Activated B cell treated with CpG ODN at 0.5 μM for 24 hours (primary cell): ENCODE data around the gene MCOLN3. TPM values are rescaled to one million over a fixed set of nuclear protein-coding genes. Genes with fewer than 3 reads are reported as not detected.
A peak's percentile ranks its signal among the peaks of the same experiment; 100 is the strongest.

Experiments used
- ATAC-seq: fragments of 200-7000 bp; cut with Tn5 transposase; one replicate; pipeline ENCODE4 v1.10.0; 2021; ENCODE audit warnings: low read depth, mild to moderate bottlenecking, moderate library complexity
- CTCF ChIA-PET: fragments of 350-600 bp; sonication (Branson Sonifier 250); formaldehyde crosslinking; loops from one replicate; lab custom pipeline; 2021; ENCODE audit warnings: antibody characterized with exemption; lab: Charles Lee
- POLR2A ChIA-PET: fragments of 350-600 bp; sonication (Branson Sonifier 250); formaldehyde crosslinking; loops from one replicate; lab custom pipeline; 2021; ENCODE audit warnings: antibody characterized with exemption; lab: Charles Lee
- DNase-seq: peaks from one replicate; pipeline ENCODE4 v3.0.0; 2022
- H3K27ac Mint-ChIP-seq: one replicate; pipeline ENCODE4 v1.8.0; 2020; ENCODE audit warnings: mixed read lengths
- H3K27me3 Mint-ChIP-seq: one replicate; pipeline ENCODE4 v1.8.0; 2021; ENCODE audit warnings: mixed read lengths
- H3K36me3 Mint-ChIP-seq: one replicate; pipeline ENCODE4 v1.8.0; 2021; ENCODE audit warnings: low read depth, mixed read lengths
- H3K4me1 Mint-ChIP-seq: one replicate; pipeline ENCODE4 v1.8.0; 2021; ENCODE audit warnings: mixed read lengths
- H3K4me3 Mint-ChIP-seq: one replicate; pipeline ENCODE4 v1.8.0; 2020; ENCODE audit warnings: mild to moderate bottlenecking, mixed read lengths
- H3K9me3 Mint-ChIP-seq: one replicate; pipeline ENCODE4 v1.8.0; 2020; ENCODE audit warnings: mixed read lengths
- intact Hi-C: fragments of 100-400 bp; cut with micrococcal nuclease; formaldehyde crosslinking; loops from one replicate; pipeline ENCODE4 v1.15.1; 2024
- total RNA-seq: library from RNA; stranded (reverse); gene quantifications from 2 replicates; pipeline ENCODE4 v1.2.3, GENCODE V29; 2022
- TF ChIP-seq, protein P1 (sequence below): fragments of 200-600 bp; IDR thresholded peaks from one replicate; pipeline ENCODE4 v1.8.0; 2022; ENCODE audit warnings: antibody characterized with exemption, mild to moderate bottlenecking

MCOLN3 gene
- total RNA-seq, 1 donor from 2014 or later = 0.16 TPM

GRCh38 chr1:84982395-84982794 lies 65.9 kb downstream of the MCOLN3 start:
- Mint-ChIP-seq H3K36me3 (peaks cover 49% of the 10 kb centered on the region), H3K27me3 (no peaks in the 10 kb centered on the region), H3K4me3 (no peak overlapping the region), H3K27ac (no peak overlapping the region), H3K4me1 (peaks cover 53% of the 10 kb centered on the region), H3K9me3 (peaks cover 7% of the 10 kb centered on the region)
- POLR2A ChIA-PET = no interaction called here
- ATAC-seq = no peak
- TF ChIP-seq, protein P1, sequence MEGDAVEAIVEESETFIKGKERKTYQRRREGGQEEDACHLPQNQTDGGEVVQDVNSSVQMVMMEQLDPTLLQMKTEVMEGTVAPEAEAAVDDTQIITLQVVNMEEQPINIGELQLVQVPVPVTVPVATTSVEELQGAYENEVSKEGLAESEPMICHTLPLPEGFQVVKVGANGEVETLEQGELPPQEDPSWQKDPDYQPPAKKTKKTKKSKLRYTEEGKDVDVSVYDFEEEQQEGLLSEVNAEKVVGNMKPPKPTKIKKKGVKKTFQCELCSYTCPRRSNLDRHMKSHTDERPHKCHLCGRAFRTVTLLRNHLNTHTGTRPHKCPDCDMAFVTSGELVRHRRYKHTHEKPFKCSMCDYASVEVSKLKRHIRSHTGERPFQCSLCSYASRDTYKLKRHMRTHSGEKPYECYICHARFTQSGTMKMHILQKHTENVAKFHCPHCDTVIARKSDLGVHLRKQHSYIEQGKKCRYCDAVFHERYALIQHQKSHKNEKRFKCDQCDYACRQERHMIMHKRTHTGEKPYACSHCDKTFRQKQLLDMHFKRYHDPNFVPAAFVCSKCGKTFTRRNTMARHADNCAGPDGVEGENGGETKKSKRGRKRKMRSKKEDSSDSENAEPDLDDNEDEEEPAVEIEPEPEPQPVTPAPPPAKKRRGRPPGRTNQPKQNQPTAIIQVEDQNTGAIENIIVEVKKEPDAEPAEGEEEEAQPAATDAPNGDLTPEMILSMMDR = no peak
- no peak for DNase-seq
- CTCF ChIA-PET = interaction anchor here (1.5 kb wide), 1 partner anchor 37 kb away, joined by 4 read pairs; no protein-coding TSS in a partner anchor
- intact Hi-C loops = no loop called here

DNA sequence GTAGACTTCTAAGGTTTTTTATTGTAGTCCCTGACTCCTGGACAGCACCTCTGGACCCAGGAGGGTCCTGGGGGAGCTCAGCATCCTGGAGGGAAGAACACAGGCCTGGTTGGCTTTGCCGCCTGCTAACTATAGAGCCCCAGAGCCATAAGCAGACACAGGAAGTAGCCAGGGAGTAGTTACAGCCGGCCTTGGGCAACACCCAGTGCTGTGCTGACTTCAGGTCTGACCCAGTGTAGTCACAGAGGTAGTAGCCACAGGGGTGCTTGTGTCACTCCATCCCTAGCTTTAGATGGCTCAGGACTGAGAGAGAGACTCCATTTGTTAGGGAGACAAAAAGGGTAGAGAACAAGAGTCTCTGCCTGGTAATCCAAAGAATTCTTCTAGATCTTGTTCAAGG lies 73.3 kb downstream of the MCOLN3 start:
- ATAC-seq = no peak
- CTCF ChIA-PET = interaction anchor here (1.9 kb wide), 1 partner anchor 30 kb away, joined by 6 read pairs; no protein-coding TSS in a partner anchor
- H3K9me3 Mint-ChIP-seq = peaks cover 8% of the 10 kb centered on the region
- no peak for DNase-seq
- H3K27me3 Mint-ChIP-seq = no peaks in the 10 kb centered on the region
- peaks cover 22% of the 10 kb centered on the region for H3K36me3 Mint-ChIP-seq
- peak overlapping the region; percentile 3 for H3K27ac Mint-ChIP-seq
- POLR2A ChIA-PET = no interaction called here
- H3K4me3 Mint-ChIP-seq = no peak overlapping the region
- intact Hi-C loops = no loop called here
- TF ChIP-seq, protein P1 = no peak
- peaks cover 76% of the 10 kb centered on the region for H3K4me1 Mint-ChIP-seq

GRCh38 chr1:84973498-84974334 lies 74.6 kb downstream of the MCOLN3 start:
- Mint-ChIP-seq H3K9me3 (peaks cover 4% of the 10 kb centered on the region), H3K4me3 (no peak overlapping the region), H3K36me3 (peaks cover 30% of the 10 kb centered on the region), H3K27ac (peak overlapping the region; percentile 46), H3K27me3 (no peaks in the 10 kb centered on the region), H3K4me1 (peaks cover 69% of the 10 kb centered on the region)
- TF ChIP-seq, protein P1 = no peak
- DNase-seq (no peak), ATAC-seq (peak; percentile 29)
- ChIA-PET POLR2A (no interaction called here), CTCF (interaction anchor here (1.6 to 2.1 kb wide), 3 partner anchors 29 to 54 kb away, joined by 4 to 13 read pairs (median 6); no protein-coding TSS in a partner anchor)
- intact Hi-C loops = no loop called here

DNA sequence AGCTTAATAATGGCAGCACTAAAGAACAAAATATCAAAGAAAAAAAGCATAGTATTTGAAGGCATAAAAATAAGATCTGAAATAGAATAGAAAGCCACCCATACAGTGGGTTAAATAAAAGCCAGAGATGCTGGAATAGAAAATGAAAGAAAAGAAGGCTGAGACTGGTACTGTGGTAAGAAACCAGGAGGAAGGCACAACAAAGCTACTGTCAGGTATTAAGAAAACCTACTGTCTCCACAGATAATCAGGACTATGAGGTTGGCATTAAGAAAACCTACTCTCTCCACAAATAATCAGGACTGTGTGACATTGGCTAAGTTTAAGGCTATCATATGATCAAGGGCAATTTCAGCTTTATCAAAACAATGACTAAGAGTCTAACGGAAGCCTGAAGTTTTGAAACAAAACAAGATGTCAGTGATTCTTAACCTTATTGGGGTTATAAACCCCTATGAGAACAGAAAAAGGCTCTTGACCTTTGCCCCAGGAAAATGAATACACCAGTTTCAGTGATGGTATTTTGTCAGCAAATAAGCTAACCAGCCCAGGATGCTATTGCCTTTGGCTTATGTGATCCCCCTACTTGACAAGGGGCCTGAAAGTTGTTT lies 75.8 kb downstream of the MCOLN3 start:
- TF ChIP-seq, protein P1 = no peak
- H3K36me3 Mint-ChIP-seq = peaks cover 34% of the 10 kb centered on the region
- H3K27ac Mint-ChIP-seq = peak overlapping the region; percentile 70
- H3K4me1 Mint-ChIP-seq = peaks cover 63% of the 10 kb centered on the region
- intact Hi-C loops = loop anchor here (1.0 kb wide), 4 partner anchors 19 to 55 kb away; partner anchors contain the start of gene MCOLN2
- H3K4me3 Mint-ChIP-seq = peak overlapping the region; percentile 32
- DNase-seq (no peak), ATAC-seq (peak; percentile 38)
- ChIA-PET CTCF (interaction anchor here (1.2 to 2.1 kb wide), 5 partner anchors 28 to 287 kb away, joined by 3 to 16 read pairs (median 5); partner anchors contain the start of gene C1orf52), POLR2A (interaction anchor here (1.3 to 1.4 kb wide), 2 partner anchors 23 to 287 kb away, joined by 4 to 8 read pairs; partner anchors contain the start of gene C1orf52)
- H3K27me3 Mint-ChIP-seq = no peaks in the 10 kb centered on the region
- H3K9me3 Mint-ChIP-seq = peaks cover 4% of the 10 kb centered on the region
